IPS-11a (cell line): ENCODE data around the gene ZNF771.
"Not testable (repeated sequence)": the region's sequence is repeated elsewhere in the genome, so short reads cannot be mapped to it uniquely, and the experiment has no call there.

Experiments used
- H3K4me3 ChIP-seq: one replicate; pipeline ENCODE4 v1.5.1; 2013; ENCODE audit warnings: low read depth, low read length, control low read depth

The ZNF771 gene

DNA sequence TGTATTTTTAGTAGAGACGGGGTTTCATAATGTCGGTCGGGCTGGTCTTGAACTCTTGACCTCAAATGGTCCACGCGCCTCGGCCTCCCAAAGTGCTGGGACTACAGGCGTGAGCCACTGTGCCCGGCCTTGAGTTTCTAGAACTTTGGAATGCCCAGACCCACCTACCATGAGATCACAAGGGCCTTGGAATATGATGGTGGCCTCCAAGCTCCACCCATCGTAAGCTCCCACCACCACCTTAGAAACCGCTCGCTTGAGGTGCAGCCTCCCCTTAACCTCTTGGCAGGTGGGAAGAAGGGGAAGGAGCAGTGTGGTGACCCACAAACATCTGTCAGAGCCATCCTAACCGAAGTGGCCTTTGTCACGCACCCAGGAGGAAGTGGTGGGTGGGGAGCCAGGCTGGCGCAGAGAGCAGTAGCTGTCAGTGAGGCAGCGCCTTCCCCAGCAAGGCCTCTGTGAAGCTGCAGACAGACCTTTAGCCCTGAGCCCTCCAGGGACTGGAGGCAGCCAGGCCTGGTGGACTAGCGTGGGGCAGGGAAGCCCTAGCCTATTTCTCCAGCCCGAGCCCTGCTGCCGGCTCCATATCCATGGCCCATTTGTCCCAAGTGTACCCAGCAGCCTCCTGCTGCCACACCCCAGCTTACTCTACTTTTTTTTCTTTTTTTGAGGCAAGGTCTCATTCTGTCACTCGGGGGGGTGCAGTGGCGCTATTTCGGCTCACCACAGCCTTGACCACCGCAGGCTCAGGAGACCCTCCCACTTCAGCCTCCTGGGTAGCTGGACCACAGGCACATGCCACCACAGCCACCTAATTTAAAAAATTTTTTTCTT lies 51.4 kb downstream of the ZNF771 start:
- no peak overlapping the region for H3K4me3 ChIP-seq

- no peak overlapping the region for H3K4me3 ChIP-seq
Observed at GRCh38 chr16:30459456-30459855, 52.0 kb downstream of the ZNF771 start.

GRCh38 chr16:30461426-30461825 lies 54.0 kb downstream of the ZNF771 start:
- not testable (repeated sequence) for H3K4me3 ChIP-seq

DNA sequence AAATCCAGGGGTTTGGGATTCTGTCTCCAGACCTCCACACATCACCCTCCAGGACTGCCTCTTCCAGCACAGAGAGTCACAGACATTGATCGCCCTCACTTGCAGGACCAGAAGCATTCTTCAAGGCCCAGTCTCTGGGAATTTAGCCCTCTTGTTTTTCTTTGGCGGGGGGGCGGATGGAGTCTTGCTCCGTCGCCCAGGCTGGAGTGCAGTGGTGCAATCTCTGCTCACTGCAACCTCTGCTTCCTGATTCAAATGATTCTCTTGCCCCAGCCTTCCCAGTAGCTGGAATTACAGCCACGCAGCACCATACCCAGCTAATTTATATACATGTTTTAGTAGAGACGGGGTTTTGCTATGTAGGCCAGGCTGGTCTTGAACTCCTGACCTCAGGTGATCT lies 56.7 kb downstream of the ZNF771 start:
- H3K4me3 ChIP-seq: no peak overlapping the region
